ENCODE measurements around the gene NINJ1. TPM values are rescaled to one million over a fixed set of nuclear protein-coding genes. Genes with fewer than 3 reads are reported as not detected.

NINJ1 gene
- total RNA-seq, 1 donor from 2014 or later, result 21.6 TPM

DNA sequence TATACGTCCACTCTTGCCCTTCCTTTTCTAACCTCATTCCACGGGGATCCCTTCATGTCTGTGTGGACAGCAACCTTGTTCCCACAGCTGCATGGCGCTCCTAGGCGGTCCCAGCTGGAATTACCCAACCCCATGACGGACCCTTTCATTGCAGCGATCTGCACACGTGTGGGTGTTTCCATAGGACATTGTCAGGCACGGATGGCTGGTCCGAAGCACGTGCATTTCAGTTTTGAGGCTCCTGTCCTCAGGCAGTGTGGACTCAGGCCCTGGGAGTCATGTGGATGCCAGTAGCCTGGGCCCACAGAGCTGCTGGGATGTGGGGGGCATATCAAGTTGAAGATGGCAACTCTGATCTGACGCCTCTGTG lies 23.1 kb downstream of the NINJ1 start:
- Mint-ChIP-seq H3K27ac (no peak overlapping the region), H3K4me1 (ENCODE audit: unreplicated experiment) (peaks cover 5% of the 10 kb centered on the region), H3K4me3 (no peak overlapping the region), H3K36me3 (peaks cover 7% of the 10 kb centered on the region), H3K27me3 (no peaks in the 10 kb centered on the region), H3K9me3 (no peaks in the 10 kb centered on the region)
- no peak for DNase-seq (ENCODE audit: extremely low spot score, unreplicated experiment)
- TF ChIP-seq, protein P1, sequence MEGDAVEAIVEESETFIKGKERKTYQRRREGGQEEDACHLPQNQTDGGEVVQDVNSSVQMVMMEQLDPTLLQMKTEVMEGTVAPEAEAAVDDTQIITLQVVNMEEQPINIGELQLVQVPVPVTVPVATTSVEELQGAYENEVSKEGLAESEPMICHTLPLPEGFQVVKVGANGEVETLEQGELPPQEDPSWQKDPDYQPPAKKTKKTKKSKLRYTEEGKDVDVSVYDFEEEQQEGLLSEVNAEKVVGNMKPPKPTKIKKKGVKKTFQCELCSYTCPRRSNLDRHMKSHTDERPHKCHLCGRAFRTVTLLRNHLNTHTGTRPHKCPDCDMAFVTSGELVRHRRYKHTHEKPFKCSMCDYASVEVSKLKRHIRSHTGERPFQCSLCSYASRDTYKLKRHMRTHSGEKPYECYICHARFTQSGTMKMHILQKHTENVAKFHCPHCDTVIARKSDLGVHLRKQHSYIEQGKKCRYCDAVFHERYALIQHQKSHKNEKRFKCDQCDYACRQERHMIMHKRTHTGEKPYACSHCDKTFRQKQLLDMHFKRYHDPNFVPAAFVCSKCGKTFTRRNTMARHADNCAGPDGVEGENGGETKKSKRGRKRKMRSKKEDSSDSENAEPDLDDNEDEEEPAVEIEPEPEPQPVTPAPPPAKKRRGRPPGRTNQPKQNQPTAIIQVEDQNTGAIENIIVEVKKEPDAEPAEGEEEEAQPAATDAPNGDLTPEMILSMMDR (conservative IDR thresholded peaks at IDR 0.05), result no peak

GRCh38 chr9:93110311-93110855 lies 23.7 kb downstream of the NINJ1 start:
- no peak overlapping the region for H3K4me3 Mint-ChIP-seq
- DNase-seq (ENCODE audit: extremely low spot score, unreplicated experiment), result no peak
- H3K27me3 Mint-ChIP-seq, result no peaks in the 10 kb centered on the region
- no peaks in the 10 kb centered on the region for H3K9me3 Mint-ChIP-seq
- H3K4me1 Mint-ChIP-seq (ENCODE audit: unreplicated experiment), result peaks cover 5% of the 10 kb centered on the region
- H3K27ac Mint-ChIP-seq, result no peak overlapping the region
- TF ChIP-seq, protein P1 (conservative IDR thresholded peaks at IDR 0.05), result no peak
- H3K36me3 Mint-ChIP-seq, result peaks cover 7% of the 10 kb centered on the region

DNA sequence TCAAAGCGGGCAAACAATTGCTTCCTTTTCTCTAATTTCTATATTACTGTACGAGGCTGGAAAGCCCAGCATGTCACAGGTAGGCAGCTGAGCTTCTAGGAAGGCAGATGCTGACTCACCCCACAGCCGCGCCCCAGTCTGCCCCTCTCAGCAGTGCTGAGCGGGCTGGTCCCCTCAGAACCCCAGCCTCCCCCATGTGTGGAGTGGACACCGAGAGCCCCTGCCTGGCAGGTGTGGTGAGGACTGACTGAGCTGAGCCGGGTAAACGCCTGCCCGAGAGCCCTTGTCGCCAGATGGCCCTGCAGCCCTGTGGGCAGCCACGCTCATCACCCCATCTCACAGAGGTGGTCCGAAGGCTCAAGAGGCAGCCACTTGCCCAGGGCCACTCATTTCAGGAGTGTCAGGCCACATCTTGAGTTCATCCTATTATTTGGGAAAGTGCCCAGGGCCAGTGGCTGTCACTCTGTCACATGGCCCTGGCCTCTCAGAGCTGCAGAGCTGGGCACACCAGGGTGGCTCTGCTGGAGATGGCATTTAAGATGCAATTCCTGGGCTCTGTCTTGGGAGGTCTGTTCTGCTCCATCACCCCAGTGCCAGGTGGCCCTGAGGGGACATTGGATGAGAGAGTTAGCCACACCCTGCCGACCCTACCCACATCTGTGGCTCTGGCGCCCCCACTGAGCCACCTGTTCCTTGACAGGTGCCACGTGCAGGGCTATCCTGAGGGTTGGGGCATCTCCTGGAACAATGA lies 25.6 kb downstream of the NINJ1 start:
- peaks cover 5% of the 10 kb centered on the region for H3K4me1 Mint-ChIP-seq (ENCODE audit: unreplicated experiment)
- TF ChIP-seq, protein P1 (conservative IDR thresholded peaks at IDR 0.05), result no peak
- H3K9me3 Mint-ChIP-seq, result peaks cover 3% of the 10 kb centered on the region
- no peak for DNase-seq (ENCODE audit: extremely low spot score, unreplicated experiment)
- H3K27me3 Mint-ChIP-seq, result no peaks in the 10 kb centered on the region
- peaks cover 7% of the 10 kb centered on the region for H3K36me3 Mint-ChIP-seq
- no peak overlapping the region for H3K27ac Mint-ChIP-seq
- no peak overlapping the region for H3K4me3 Mint-ChIP-seq

GRCh38 chr9:93107825-93108161 lies 26.3 kb downstream of the NINJ1 start:
- peaks cover 4% of the 10 kb centered on the region for H3K9me3 Mint-ChIP-seq
- no peak overlapping the region for H3K4me3 Mint-ChIP-seq
- no peak overlapping the region for H3K27ac Mint-ChIP-seq
- H3K27me3 Mint-ChIP-seq, result no peaks in the 10 kb centered on the region
- TF ChIP-seq, protein P1 (conservative IDR thresholded peaks at IDR 0.05), result no peak
- DNase-seq (ENCODE audit: extremely low spot score, unreplicated experiment), result no peak
- H3K36me3 Mint-ChIP-seq, result peaks cover 7% of the 10 kb centered on the region
- peaks cover 5% of the 10 kb centered on the region for H3K4me1 Mint-ChIP-seq (ENCODE audit: unreplicated experiment)

DNA sequence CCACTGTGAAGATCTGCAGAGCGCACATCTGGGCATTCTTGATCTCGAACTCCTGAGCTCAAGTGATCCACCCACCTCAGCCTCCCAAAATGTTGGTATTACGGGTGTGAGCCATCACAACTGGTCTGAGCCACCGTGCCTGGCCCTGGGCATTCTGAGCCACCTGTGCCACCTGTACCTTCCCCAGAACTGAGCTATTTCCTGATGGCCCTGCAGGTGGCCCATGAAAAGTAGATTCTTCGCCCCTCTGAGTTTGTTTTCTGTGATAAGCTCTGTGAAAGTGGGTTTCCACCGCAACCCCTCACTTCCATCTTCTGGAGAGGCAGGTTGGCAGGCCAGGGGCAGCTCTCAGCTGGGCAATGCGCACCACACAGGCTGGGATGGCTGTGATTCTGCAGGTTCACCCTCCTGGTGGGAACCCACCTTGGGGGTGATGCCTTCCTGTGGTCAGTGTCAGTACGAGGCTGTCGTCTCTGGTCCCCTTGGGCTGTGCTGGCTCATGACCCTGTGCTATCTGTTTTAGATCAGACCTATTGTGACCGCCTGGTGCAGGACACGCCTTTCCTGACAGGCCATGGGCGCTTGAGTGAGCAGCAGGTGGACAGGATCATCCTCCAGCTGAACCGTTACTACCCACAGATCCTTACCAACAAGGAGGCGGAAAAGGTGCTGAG lies 26.8 kb downstream of the NINJ1 start:
- TF ChIP-seq, protein P1 (conservative IDR thresholded peaks at IDR 0.05), result no peak
- Mint-ChIP-seq H3K36me3 (peaks cover 9% of the 10 kb centered on the region), H3K9me3 (peaks cover 4% of the 10 kb centered on the region), H3K4me3 (no peak overlapping the region), H3K27ac (no peak overlapping the region), H3K27me3 (no peaks in the 10 kb centered on the region), H3K4me1 (ENCODE audit: unreplicated experiment) (peaks cover 5% of the 10 kb centered on the region)
- no peak for DNase-seq (ENCODE audit: extremely low spot score, unreplicated experiment)

Data from type B pancreatic cell (in vitro differentiated cells).